Measurements from ENCODE around the gene POMT1.

DNA sequence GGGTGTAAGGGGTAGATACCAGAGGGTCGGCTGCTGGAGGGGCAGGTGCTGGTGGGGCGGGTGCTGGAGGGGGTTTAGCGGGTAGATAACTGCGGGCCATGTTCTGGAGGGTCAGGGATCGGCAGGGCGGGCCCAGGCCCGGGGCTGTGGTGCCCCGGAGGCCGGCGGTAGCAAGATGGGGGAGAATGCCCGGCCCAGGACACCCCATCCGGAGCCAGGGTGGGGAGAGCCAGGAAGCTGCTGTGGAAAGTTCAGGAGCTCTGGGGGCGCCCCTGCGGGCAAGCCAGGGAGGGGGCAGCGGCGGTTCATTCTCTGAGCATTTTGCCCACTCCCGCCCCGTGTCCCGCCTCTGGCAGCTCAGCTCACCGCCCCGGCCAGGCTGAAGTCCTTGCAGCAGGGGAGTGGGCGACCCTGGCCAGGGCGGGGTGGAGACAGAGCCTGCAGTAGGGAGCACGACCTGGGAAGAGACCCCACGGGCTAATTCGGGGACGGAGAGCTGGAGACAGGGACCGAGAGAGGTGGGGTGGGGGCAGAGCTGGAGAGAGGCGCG is 43.1 kb downstream of the POMT1 start:
- TF ChIP-seq, protein P1, sequence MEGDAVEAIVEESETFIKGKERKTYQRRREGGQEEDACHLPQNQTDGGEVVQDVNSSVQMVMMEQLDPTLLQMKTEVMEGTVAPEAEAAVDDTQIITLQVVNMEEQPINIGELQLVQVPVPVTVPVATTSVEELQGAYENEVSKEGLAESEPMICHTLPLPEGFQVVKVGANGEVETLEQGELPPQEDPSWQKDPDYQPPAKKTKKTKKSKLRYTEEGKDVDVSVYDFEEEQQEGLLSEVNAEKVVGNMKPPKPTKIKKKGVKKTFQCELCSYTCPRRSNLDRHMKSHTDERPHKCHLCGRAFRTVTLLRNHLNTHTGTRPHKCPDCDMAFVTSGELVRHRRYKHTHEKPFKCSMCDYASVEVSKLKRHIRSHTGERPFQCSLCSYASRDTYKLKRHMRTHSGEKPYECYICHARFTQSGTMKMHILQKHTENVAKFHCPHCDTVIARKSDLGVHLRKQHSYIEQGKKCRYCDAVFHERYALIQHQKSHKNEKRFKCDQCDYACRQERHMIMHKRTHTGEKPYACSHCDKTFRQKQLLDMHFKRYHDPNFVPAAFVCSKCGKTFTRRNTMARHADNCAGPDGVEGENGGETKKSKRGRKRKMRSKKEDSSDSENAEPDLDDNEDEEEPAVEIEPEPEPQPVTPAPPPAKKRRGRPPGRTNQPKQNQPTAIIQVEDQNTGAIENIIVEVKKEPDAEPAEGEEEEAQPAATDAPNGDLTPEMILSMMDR (IDR thresholded peaks at IDR 0.05), result no peak
- TF ChIP-seq ZFX (IDR thresholded peaks at IDR 0.05; ENCODE audit: borderline replicate concordance), result no peak
